Superior temporal gyrus (tissue), 1 donor: ENCODE data around the gene IRF2BP2.

ENCODE experiments used
- DNase-seq: peaks from one replicate; pipeline ENCODE4 v3.0.0-alpha.2; 2016; ENCODE audit errors: extremely low spot score

Gene IRF2BP2

DNA sequence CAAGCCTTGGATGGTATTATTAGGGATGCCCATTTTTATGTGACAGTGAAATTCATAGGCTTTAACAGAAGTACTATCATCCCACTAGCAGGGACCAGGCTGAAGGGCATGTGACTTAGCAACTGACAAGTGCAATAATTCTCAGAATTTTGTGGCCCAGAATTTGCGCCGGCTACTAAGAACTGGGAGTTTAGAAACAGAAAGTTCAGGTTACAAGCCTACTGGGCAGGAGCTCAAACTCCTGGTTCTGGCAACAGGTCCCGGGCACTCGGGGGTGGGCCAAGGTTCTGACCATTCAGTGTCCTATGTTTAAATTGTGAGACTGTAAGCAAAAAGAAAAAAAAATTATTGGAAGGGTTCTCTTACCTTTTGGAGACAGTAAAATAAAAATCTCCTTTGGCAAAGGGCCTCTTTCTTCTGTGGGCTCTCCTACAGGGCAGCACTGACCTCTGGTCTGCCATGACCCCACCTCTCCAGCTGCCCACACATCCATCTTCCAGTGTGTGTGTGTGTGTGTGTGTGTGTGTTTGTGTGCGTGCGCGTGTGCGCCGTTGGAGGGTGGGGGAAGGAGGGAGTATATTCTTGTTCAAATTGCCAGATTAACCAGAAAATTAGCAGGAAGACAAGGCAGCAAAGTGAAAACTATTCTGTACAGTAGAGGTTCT, 26.1 kb downstream of the IRF2BP2 start:
- no peak for DNase-seq

- peak; percentile 63 for DNase-seq
Observed at GRCh38 chr1:234582681-234583301, 27.2 kb downstream of the IRF2BP2 start.

DNA sequence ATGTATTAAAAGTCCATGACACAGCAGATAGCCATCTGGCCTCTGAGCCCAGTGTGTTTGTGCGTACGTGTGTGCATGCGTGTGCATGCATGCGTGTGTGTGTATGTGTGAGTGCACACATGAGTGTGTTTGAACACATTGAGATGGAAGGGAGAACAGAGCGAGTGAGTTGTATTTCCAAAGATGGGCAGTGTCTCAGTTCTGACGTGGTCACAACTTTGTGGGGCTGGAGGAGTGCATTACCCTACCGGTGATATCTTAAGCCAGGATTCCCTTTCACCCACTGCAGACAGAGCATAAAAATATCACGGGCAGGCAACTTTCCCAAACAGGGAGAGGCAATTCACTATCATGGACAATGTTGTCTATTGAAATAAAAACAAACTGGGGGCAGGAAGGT, 27.8 kb downstream of the IRF2BP2 start:
- no peak for DNase-seq

GRCh38 chr1:234581063-234581714, 28.8 kb downstream of the IRF2BP2 start:
- no peak for DNase-seq

- DNase-seq, result no peak
Observed at GRCh38 chr1:234579967-234580366, 30.0 kb downstream of the IRF2BP2 start.

DNA sequence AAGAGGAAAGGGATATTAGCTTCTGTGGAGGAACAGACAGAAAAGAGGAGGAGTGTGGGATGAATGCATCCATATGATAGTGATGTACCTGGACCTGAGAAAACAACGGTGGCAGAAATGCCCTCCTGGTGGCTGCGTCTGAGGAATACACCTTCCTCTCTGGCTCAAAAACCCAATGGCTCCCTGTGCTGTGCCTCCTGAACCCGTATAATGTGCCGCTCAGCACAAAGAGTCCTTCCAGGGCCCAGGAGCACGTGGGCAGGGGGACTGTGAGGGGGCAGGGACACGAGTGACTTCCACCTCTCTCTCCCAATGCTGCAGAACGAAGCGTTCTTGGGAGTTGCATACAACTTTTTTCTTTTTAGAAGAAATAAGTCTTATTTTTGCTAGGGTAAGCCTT, 31.2 kb downstream of the IRF2BP2 start:
- DNase-seq, result no peak

GRCh38 chr1:234578087-234578486, 31.9 kb downstream of the IRF2BP2 start:
- DNase-seq, result no peak

DNA sequence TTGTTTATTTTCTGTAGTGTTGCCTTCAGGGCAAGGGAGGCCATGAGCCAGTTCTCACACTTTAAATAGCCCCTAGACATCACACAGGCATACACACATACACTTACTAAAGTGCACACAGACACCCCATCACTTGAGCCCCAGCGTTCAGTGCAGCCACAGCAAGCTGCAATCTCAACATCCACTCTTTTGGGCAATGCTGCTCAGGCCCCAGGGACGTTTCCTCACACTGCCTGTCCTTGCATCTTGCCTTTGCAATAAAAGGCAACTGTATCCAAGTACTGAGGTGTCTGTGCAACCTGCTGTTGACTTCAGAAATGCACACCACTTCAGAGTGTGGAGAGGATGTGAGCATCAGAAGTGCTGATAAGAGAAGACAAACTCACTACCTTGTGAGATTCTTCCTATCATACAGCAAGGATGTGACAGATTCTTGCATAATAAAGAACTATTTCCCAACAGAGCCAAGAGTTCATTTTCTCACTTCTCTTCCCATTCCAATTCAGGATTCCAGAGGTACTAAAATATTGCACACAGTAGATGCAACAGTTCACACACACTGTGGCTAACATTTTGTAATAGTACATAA, 36.2 kb downstream of the IRF2BP2 start:
- DNase-seq, result no peak

DNA sequence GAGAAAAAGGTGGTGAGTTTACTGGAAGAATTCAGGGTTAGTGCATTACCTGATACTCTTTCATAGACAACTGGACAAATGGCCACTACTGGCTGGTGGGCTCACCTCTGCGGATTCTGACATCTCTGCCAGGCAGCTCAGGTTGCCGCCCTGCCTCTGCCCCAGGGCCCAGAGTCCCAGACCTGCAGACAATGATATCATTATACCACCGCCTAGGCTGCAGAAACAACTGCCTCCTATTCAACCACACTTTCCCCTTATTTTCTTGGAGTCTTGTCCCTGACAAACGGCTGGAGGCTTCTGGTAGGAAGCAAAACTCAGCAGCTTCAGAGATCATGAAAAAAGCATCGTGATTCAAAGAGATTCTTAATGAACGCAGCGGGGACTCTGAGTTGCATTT, 37.0 kb downstream of the IRF2BP2 start:
- DNase-seq, result no peak

- no peak for DNase-seq
Observed at GRCh38 chr1:234571702-234572101, 38.3 kb downstream of the IRF2BP2 start.

- no peak for DNase-seq
Observed at GRCh38 chr1:234570329-234571120, 39.5 kb downstream of the IRF2BP2 start.

GRCh38 chr1:234568345-234568744, 41.6 kb downstream of the IRF2BP2 start:
- DNase-seq, result no peak

DNA sequence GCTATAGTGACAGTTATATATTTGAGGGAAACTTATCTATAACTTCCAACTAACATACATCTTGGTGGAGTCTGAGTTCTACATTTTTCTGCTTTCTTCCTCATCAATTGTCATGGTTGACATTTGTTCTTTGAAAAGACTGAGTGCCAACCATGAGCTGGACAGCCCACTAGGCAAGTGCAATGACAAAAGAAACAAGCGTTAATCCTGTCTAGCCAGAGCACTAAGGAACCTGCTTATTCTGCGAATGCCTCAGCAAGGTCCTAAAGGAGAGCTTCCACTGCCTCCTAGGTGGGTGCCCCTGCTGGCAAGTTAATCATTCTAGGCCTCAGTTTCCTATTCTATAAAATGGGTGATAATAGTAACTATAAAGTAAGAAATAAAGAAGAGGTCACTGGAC, 44.8 kb downstream of the IRF2BP2 start:
- DNase-seq, result no peak

GRCh38 chr1:234564035-234565029, 45.6 kb downstream of the IRF2BP2 start:
- DNase-seq, result peak; percentile 63

- DNase-seq, result no peak
Observed at GRCh38 chr1:234562334-234562733, 47.6 kb downstream of the IRF2BP2 start.

DNA sequence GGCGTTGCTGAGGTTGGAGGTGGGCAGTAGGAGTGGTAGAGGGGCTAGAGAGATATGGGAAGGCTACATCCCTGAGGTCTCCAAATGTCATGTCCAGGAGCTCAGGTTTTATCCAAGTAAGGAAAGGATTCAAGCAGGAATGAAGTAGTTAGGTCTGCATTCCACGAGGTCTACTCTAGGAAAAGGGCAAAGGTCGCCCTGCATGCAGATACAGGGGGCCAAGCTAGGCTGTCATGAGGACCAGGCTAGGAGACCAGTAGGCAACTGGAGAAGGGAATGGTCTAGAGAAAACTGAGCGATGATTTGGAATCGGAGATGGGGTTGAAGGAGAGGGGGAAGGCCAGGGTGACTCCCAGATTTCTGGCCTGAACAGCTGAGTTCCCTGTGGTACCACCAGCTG, 48.7 kb downstream of the IRF2BP2 start:
- DNase-seq, result no peak

DNA sequence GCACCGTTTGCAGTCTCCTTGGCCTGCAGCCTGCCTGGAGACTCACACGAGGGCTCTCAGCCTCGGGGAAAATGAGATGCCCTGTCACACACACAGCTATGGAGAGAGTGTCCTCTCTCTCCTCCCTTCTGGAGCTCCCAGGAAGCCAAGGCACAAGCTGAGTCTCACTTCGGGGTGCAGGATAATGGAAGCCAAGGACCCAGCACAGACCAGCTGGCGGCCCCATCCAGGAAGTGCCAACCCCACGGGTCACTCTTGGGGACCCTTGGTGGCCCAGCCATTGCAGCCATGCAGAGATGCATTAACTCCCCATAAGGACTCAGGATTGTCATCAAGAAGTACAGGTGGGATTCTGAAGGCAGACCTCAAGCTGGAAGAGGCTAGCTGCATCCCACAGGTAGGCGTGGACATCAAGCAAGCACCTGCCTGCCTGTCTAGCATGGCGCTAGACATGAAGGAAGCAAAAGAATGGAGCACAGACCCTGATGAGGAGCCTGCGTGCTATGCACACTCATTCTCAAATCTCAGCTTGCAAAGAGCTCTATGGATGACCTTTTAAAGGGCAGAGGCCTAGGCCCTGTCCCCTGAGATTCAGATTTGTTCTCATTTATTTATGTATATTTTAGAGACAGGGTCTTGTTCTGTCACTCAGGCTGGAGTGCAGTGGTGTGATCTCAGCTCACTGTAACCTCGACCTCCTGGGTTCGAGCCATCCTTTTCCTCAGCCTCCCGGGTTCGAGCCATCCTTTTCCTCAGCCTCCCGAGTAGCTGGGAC, 49.9 kb downstream of the IRF2BP2 start:
- no peak for DNase-seq

- no peak for DNase-seq
Observed at GRCh38 chr1:234559152-234559901, 50.7 kb downstream of the IRF2BP2 start.

DNA sequence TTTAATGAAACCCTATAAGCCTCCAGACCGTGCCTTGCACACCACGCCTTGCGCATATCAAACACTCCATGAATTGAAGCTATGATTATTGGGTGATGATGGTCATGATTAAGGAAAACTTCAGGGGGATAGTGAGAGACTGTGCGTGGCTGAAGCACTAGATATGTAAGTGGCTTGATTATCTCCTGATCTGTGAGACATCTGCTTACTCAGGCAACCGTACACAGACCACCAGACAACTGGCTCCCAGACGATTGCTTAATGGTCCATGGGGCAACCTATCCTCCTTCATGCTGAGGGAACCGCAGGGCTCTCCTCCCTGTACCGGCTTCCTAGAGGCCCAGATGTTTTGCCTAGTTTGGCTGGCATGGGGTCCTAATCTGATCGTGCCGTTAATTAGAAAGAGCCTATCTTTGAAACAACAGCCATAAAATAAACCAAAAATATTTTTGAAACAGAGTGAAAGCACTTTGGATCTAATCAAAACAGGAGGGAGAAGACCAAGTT, 51.6 kb downstream of the IRF2BP2 start:
- no peak for DNase-seq
